ENCODE results near the gene HOXB8.

Gene HOXB8

GRCh38 chr17:48603959-48604769, 10.9 kb downstream of the HOXB8 start:
- TF ChIP-seq, protein P1, sequence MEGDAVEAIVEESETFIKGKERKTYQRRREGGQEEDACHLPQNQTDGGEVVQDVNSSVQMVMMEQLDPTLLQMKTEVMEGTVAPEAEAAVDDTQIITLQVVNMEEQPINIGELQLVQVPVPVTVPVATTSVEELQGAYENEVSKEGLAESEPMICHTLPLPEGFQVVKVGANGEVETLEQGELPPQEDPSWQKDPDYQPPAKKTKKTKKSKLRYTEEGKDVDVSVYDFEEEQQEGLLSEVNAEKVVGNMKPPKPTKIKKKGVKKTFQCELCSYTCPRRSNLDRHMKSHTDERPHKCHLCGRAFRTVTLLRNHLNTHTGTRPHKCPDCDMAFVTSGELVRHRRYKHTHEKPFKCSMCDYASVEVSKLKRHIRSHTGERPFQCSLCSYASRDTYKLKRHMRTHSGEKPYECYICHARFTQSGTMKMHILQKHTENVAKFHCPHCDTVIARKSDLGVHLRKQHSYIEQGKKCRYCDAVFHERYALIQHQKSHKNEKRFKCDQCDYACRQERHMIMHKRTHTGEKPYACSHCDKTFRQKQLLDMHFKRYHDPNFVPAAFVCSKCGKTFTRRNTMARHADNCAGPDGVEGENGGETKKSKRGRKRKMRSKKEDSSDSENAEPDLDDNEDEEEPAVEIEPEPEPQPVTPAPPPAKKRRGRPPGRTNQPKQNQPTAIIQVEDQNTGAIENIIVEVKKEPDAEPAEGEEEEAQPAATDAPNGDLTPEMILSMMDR (IDR thresholded peaks at IDR 0.05): no peak

- TF ChIP-seq, protein P1 (IDR thresholded peaks at IDR 0.05): no peak
Observed at GRCh38 chr17:48601539-48602425, 13.3 kb downstream of the HOXB8 start.

DNA sequence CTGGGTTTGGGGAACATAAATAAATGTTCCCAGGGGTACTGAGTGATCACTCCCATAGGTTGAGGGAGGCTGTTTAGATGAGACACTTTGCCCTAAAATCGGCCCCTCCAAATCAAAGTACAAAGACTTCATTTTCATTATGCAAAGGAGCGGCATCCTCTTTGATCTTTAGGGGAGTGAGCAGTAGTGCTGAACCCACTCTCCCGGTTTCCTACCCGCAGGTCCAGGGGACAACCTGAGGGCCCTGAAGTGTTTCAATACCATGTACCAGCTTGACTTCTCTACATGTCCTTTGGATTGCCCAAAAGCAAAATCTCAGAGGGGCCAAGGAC, 13.9 kb downstream of the HOXB8 start:
- TF ChIP-seq, protein P1 (IDR thresholded peaks at IDR 0.05): no peak

GRCh38 chr17:48600244-48601098, 14.6 kb downstream of the HOXB8 start:
- TF ChIP-seq, protein P1 (IDR thresholded peaks at IDR 0.05): no peak

GRCh38 chr17:48599354-48599753, 15.7 kb downstream of the HOXB8 start:
- TF ChIP-seq, protein P1 (IDR thresholded peaks at IDR 0.05): no peak

GRCh38 chr17:48598736-48599135, 16.4 kb downstream of the HOXB8 start:
- TF ChIP-seq, protein P1 (IDR thresholded peaks at IDR 0.05): no peak

Measured in LNCAP (cell line).